EH (cell line): ENCODE measurements around the gene PPP1R14C.
"Not testable (repeated sequence)": the region's sequence is repeated elsewhere in the genome, so short reads cannot be mapped to it uniquely, and the experiment has no call there.

ENCODE experiments used
- DNase-seq: peaks from one replicate; pipeline ENCODE4 v3.0.0-alpha.2; 2015; ENCODE audit warnings: low read depth

The PPP1R14C gene

GRCh38 chr6:150220634-150221551 lies 78.0 kb downstream of the PPP1R14C start:
- no peak for DNase-seq

- no peak for DNase-seq
Observed at GRCh38 chr6:150224820-150225219, 82.0 kb downstream of the PPP1R14C start.

- no peak for DNase-seq
Observed at GRCh38 chr6:150227281-150227680, 84.4 kb downstream of the PPP1R14C start.

GRCh38 chr6:150228072-150228733 lies 85.4 kb downstream of the PPP1R14C start:
- DNase-seq: no peak

- peak; percentile 43 for DNase-seq
Observed at GRCh38 chr6:150229436-150230163, 86.8 kb downstream of the PPP1R14C start.

- no peak for DNase-seq
Observed at GRCh38 chr6:150230164-150230561, 87.3 kb downstream of the PPP1R14C start.

GRCh38 chr6:150230832-150231524 lies 88.1 kb downstream of the PPP1R14C start:
- no peak for DNase-seq

- DNase-seq: peak; percentile 62
Observed at GRCh38 chr6:150231525-150231850, 88.6 kb downstream of the PPP1R14C start.

- no peak for DNase-seq
Observed at GRCh38 chr6:150233843-150234269, 91.0 kb downstream of the PPP1R14C start.

GRCh38 chr6:150235218-150235617 lies 92.4 kb downstream of the PPP1R14C start:
- no peak for DNase-seq

GRCh38 chr6:150236114-150236513 lies 93.3 kb downstream of the PPP1R14C start:
- DNase-seq: no peak

- DNase-seq: no peak
Observed at GRCh38 chr6:150236544-150236943, 93.7 kb downstream of the PPP1R14C start.

- DNase-seq: no peak
Observed at GRCh38 chr6:150237626-150238025, 94.8 kb downstream of the PPP1R14C start.

GRCh38 chr6:150238336-150238741 lies 95.5 kb downstream of the PPP1R14C start:
- no peak for DNase-seq

- DNase-seq: no peak
Observed at GRCh38 chr6:150238846-150239407, 96.1 kb downstream of the PPP1R14C start.

- not testable (repeated sequence) for DNase-seq
Observed at GRCh38 chr6:150241756-150242155, 98.9 kb downstream of the PPP1R14C start.

GRCh38 chr6:150243620-150244314 lies 100.9 kb downstream of the PPP1R14C start:
- peak; percentile 73 for DNase-seq

- DNase-seq: peak; percentile 34
Observed at GRCh38 chr6:150245148-150245935, 102.5 kb downstream of the PPP1R14C start.

GRCh38 chr6:150247803-150248202 lies 105.0 kb downstream of the PPP1R14C start:
- no peak for DNase-seq

- no peak for DNase-seq
Observed at GRCh38 chr6:150248300-150248699, 105.5 kb downstream of the PPP1R14C start.
